NCI-H2196 treated with DMSO at 0.1 percent for 48 hours (cell line): ENCODE results near the gene RLN3.

Source experiments
- DNase-seq: peaks from one replicate; lab custom pipeline; 2025; ENCODE audit not compliant: unreplicated experiment; lab: John Stamatoyannopoulos, UW

The RLN3 gene, protein sequence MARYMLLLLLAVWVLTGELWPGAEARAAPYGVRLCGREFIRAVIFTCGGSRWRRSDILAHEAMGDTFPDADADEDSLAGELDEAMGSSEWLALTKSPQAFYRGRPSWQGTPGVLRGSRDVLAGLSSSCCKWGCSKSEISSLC

GRCh38 chr19:14027856-14028450 is at the start of gene RLN3:
RLN3 (plus strand) TSS chr19:14028148; CDS start chr19:14028205, 57 bp downstream.
- DNase-seq: no peak

- DNase-seq: no peak
Measured at GRCh38 chr19:13978351-13979243, 49.4 kb upstream of the RLN3 start.

DNA sequence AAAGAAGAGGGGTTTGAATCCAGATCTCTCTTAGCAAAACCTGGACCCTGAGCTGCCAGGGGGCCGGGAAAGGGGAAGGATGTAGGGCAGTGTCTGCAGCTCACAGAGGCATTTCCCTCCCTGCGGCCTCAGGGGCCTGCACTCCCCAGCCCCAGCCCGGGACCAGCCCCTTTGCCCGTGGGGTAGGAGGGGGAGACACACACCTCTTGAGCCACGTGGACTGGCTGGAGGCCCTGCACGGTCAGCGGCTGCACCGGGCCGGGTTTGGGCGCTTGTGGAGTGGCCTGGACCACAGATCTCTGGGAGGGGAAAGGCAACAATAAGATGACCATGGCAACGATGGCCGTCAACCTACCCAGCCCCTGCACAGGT is 48.7 kb upstream of the RLN3 start:
- no peak for DNase-seq

DNA sequence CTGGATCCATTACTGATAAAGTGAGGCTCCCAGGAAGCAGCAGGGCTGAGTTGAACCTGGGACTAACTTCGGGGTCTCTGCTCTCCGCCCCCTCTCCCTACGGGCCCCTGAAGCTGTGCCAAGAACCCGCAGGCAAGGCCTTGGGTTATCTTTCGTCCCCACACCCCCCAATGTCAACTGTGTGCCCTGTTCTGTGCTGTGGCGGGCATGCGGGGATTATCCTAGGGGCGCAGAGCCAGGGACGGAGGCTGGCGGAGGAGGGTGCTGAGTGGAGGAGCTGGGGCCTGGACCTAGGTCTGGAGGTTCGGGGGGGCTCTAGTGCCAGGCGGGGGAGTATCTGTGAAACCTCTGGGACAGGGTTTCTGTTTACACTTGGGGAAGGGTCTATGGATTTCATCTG is 48.3 kb upstream of the RLN3 start:
- no peak for DNase-seq

DNA sequence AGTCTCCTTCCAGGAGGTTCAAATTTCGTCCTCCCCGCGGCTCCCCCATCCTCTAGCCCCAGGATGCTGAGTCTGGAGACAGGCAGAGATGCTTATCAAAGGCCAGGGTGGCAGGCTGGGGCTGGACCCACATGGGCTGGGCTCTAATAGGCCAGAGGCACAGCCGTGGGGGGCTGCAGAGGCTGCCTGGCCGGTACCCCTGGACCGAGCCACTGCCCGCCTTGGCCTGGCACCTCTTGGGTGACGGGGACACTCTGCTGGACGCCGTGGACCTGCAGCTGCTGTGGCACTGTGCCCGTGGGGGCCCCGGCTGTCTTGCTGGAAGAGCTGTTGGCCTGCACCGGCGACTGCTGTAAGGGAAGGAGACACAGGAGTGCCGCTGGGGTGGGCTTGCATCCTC is 47.6 kb upstream of the RLN3 start:
- DNase-seq: no peak

GRCh38 chr19:13981021-13981420 is 46.9 kb upstream of the RLN3 start:
- DNase-seq: no peak

- no peak for DNase-seq
Measured at GRCh38 chr19:13981467-13981866, 46.5 kb upstream of the RLN3 start.

- no peak for DNase-seq
Measured at GRCh38 chr19:13981988-13982501, 45.9 kb upstream of the RLN3 start.

DNA sequence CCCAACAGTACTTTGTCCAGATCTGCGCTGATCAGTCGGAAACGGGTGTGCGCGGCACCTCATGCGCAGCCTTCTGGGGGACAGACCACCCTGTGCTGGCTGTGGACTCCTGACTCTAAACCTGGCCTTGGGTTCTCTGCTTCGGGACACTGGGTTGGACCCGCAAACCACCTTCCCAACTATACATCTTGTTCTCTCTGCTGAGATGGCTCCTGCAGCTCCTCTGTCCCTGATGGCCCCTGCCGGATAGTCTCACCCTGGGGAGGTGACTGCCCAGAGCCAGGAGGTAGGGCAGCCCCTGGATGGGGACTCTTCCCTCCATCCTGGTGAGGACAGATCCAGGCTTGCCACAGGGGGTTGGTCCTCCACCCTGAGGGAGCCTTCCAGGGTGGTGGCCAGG is 45.2 kb upstream of the RLN3 start:
- DNase-seq: no peak

- peak; percentile 86 for DNase-seq
Measured at GRCh38 chr19:13983213-13983889, 44.6 kb upstream of the RLN3 start.

GRCh38 chr19:13984186-13984585 is 43.8 kb upstream of the RLN3 start:
- no peak for DNase-seq

DNA sequence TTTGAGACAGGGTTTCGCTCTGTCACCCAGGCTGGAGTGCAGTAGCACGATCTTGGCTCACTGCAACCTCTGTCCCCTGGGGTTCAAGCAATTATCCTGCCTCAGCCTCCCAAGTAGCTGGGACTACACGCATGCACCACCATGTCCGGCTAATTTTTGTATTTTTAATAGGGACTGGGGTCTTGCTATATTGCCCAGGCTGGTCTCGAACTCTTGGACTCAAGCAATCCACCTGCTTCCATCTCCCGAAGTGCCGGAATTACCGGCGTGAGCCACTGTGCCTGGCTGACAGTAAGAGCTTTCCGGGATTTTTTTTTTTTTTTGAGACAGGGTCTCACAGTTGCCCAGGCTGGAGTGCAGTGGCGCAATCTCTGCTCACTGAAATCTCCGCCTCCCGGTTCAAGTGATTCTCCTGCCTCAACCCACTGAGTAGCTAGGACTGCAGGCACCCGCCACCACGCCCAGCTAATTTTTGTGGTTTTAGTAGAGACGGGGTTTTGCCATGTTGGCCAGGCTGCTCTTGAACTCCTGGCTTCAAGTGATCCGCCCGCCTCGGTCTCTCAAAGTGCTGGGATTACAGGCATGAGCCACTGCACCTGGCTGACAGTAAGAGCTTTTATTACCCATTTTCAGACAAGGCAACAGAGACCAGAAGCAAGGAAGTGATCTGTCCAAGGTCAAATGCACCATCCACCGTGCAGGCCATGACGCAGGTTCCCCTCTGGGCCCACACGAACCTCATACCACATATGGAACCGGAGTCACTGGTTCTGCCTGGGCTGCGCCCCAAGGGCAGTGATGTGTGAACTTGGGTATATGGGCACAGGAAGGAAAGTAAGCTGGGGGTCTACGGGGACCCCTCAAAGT is 42.8 kb upstream of the RLN3 start:
- DNase-seq: no peak

- DNase-seq: peak; percentile 47
Measured at GRCh38 chr19:13985771-13986347, 42.1 kb upstream of the RLN3 start.

- DNase-seq: peak; percentile 73
Measured at GRCh38 chr19:13986348-13986904, 41.5 kb upstream of the RLN3 start.

- peak; percentile 43 for DNase-seq
Measured at GRCh38 chr19:13987101-13987890, 40.7 kb upstream of the RLN3 start.

GRCh38 chr19:13989487-13989886 is 38.5 kb upstream of the RLN3 start:
- DNase-seq: no peak

DNA sequence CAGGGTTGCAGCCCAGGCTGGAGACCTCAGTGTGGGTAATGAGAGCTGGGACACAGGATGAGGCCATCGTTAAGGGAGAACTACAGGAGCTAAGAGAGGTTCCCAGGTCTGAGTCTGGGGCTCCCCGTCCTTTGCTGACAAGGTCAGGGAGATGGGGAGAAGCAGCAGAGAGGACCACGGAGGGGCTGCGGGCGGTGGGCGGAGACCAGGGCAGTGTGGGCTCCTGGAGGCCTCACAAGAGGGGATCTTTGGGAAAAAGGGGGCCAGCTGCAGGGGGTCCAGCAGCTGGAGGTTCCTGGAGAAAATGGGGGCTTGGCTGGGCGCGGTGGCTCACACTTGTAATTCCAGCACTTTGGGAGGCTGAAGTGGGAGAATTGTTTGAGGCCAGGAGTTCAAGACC is 37.9 kb upstream of the RLN3 start:
- no peak for DNase-seq

DNA sequence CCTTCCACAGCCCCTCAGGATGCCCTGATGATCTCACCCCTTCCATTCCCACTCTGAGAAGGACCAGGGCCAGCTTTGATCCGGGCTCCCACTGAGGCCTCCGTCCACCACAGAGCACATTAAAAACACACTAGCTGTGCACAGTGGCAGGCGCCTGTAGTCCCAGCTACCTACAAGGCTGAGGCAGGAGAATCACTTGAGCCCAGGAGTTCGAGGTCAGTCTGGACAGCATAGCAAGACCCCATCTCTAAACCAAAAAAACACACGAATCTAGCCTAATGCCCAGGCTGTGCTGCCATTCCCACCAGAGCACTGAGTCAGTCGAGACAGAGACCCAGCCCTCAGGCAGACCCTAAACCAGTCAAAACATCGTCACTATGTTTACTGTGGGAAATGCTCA is 35.9 kb upstream of the RLN3 start:
- DNase-seq: no peak
